ENCODE measurements around the gene IL2RG.

IL2RG gene

DNA sequence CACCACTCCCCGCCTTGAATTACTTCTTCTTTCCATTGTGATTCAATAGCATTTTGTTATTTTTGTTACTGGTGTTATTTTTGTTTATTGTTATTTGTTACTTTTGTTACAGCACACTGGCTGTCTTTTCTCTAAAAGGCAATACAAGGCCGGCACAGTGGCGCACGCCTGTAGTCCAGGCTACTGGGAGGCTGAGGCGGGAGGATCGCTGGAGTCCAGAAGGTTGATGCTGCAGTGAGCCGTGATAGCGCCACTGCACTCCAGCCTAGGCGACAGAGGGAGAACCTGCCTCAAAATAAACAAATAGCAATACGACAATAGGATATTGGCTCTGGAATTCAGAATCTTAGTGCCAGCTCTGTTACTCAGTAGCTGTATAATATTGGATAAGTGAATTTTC lies 6.0 kb upstream of the IL2RG start:
- DNase-seq (ENCODE audit: low read depth): no peak
- H3K4me3 ChIP-seq (ENCODE audit: low read depth, low read length): peak overlapping the region; percentile 71
- TF ChIP-seq MYC (IDR thresholded peaks at IDR 0.05; ENCODE audit: low read depth, low read length) (no peak), POLR2A (IDR thresholded peaks at IDR 0.05; ENCODE audit: extremely low read depth, insufficient read length) (no peak), CTCF (IDR thresholded peaks at IDR 0.05; ENCODE audit: low read depth, low read length) (no peak)
- TF ChIP-seq, protein P1, sequence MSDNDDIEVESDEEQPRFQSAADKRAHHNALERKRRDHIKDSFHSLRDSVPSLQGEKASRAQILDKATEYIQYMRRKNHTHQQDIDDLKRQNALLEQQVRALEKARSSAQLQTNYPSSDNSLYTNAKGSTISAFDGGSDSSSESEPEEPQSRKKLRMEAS (IDR thresholded peaks at IDR 0.05; ENCODE audit: low read depth, low read length): no peak

GRCh38 chrX:71111921-71112431 lies 599 bp upstream of the IL2RG start:
- TF ChIP-seq POLR2A (IDR thresholded peaks at IDR 0.05; ENCODE audit: extremely low read depth, insufficient read length) (no peak), MYC (IDR thresholded peaks at IDR 0.05; ENCODE audit: low read depth, low read length) (no peak), CTCF (IDR thresholded peaks at IDR 0.05; ENCODE audit: low read depth, low read length) (no peak)
- TF ChIP-seq, protein P1 (IDR thresholded peaks at IDR 0.05; ENCODE audit: low read depth, low read length): no peak
- DNase-seq (ENCODE audit: low read depth): peak; percentile 73
- peak overlapping the region; percentile 84 for H3K4me3 ChIP-seq (ENCODE audit: low read depth, low read length)

DNA sequence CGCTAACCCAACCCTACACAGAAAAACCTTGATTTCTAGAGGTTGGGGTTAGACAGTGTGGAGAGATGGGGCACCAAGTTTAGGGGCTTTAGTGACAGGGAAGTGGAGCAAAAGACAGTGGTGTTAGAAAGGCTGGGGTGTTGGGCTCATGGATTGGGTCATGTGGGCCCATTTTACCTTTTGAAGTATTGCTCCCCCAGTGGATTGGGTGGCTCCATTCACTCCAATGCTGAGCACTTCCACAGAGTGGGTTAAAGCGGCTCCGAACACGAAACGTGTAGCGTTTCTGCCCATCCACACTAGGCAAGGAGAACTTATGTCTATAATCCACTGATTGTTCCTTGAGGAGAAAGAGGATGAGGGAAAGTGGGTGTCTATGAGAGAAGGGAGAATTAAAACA lies 2.3 kb downstream of the IL2RG start:
- no peak for TF ChIP-seq MYC (IDR thresholded peaks at IDR 0.05; ENCODE audit: low read depth, low read length)
- TF ChIP-seq POLR2A (IDR thresholded peaks at IDR 0.05; ENCODE audit: extremely low read depth, insufficient read length): no peak
- TF ChIP-seq, protein P1 (IDR thresholded peaks at IDR 0.05; ENCODE audit: low read depth, low read length): no peak
- TF ChIP-seq CTCF (IDR thresholded peaks at IDR 0.05; ENCODE audit: low read depth, low read length): no peak
- H3K4me3 ChIP-seq (ENCODE audit: low read depth, low read length): peak overlapping the region; percentile 84
- peak; percentile 29 for DNase-seq (ENCODE audit: low read depth)

DNA sequence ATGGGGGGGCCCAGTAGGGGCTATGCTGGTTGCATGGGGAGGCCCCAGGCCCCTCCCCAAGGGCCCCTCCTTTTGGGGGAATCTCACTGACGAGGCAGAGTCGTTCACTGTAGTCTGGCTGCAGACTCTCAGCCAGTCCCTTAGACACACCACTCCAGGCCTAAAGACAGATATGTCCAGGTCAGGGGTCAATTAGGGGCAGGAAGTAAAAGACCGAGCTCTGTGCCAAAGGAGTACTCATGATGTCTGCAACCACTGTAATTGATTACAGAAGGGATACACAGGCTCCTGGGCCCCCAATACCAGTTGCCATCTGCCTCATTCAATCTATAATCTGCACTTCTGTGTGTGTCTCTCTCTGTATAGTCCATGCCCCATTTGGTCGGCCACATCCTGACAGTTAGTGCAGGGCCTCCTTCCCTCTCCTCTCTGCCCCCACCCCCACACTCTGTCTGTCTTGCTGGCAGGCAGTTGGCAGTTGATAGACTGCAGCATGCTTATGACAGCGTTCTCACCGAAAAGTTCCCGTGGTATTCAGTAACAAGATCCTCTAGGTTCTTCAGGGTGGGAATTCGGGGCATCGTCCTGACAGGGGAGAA lies 3.5 kb downstream of the IL2RG start:
- H3K4me3 ChIP-seq (ENCODE audit: low read depth, low read length): peak overlapping the region; percentile 84
- DNase-seq (ENCODE audit: low read depth): peak; percentile 90
- TF ChIP-seq MYC (IDR thresholded peaks at IDR 0.05; ENCODE audit: low read depth, low read length): peak; percentile 25; the same call in 1 of the 2 replicates
- TF ChIP-seq, protein P1 (IDR thresholded peaks at IDR 0.05; ENCODE audit: low read depth, low read length): peak; percentile 69; the same call in 1 of the 2 replicates
- peak; percentile 55 for TF ChIP-seq POLR2A (IDR thresholded peaks at IDR 0.05; ENCODE audit: extremely low read depth, insufficient read length)
- no peak for TF ChIP-seq CTCF (IDR thresholded peaks at IDR 0.05; ENCODE audit: low read depth, low read length)

- H3K4me3 ChIP-seq (ENCODE audit: low read depth, low read length): peak overlapping the region; percentile 84
- no peak for TF ChIP-seq MYC (IDR thresholded peaks at IDR 0.05; ENCODE audit: low read depth, low read length)
- TF ChIP-seq POLR2A (IDR thresholded peaks at IDR 0.05; ENCODE audit: extremely low read depth, insufficient read length): no peak
- TF ChIP-seq, protein P1 (IDR thresholded peaks at IDR 0.05; ENCODE audit: low read depth, low read length): no peak
- no peak for TF ChIP-seq CTCF (IDR thresholded peaks at IDR 0.05; ENCODE audit: low read depth, low read length)
- DNase-seq (ENCODE audit: low read depth): no peak
These were observed 4.1 kb downstream of the IL2RG start for GRCh38 chrX:71107245-71107644.

Measured in NB4 (cell line).